ENCODE data around the gene MTARC2.

Gene MTARC2

DNA sequence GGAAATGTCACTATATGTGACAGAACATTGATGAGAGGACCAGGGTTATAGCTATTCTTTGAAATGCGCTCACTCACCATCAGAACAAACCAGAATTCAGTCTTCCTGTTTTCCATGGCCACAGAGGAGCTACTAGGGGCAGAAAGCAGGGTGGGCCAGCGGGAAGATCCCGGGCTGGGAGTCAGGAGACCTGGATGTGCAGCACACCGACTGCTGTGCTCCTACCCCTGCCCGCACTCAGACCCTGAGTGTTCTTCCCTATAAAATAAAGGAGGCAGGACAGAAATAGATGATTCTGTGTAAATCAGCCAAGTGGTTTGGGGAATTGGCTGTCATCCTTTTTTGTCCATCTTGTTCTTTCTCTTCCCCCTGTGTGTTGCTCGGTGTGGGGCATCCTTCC lies 59.6 kb downstream of the MTARC2 start:
- no peak for DNase-seq

DNA sequence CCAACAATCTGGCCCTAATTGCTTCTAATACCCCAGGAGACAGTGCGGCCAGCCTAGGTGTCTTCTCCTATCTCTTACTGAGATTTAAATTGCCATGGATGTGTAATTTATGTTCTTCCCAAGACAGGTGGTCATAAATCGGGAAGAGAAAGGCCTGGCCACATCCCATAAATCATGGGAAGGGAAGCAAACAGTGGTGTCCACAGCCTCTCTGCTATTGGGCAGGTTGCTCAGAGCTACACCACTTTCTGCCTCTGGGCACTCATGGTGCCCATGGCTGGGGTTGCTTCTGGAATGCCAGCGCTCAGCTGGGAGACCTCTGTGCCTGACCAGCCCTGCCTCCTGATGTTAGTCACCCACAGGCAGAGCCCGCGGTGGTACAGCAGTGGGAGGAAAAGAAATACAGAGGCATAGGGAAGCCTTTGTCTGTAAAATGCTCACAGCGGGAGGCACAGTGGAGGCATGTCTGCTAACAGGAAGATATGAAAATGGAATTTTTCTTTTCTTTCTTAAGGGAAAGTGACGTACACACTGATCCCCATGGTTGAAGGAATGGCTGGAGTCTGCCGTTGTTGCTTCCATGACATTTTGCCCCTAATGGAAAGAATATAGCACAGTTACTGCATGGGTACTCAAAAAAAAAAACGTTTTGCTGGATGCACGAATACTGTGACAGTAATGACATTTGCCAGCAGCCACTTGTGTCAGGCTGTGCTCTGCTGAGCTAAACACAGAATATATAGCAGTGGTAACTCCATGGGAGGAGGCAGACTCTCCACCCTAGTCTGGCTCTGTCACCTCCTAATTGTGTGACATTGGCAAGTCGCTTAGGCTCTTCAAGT lies 60.4 kb downstream of the MTARC2 start:
- no peak for DNase-seq

DNA sequence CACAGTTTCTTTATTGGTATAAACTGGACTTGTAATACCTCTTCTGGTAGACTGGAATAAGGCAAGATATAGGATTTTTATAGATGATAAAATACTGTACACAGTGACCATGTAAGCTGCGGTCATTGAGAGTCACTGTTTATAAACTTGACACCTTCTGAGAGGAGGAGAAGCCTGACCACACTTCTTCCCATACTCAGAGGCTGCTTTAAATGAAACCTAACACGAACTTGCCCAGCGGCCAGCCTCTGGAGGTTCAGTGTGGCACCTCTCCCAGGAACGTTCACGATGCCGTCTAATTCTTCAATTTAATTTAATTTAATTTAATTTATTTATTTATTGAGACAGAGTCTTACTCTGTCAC lies 61.0 kb downstream of the MTARC2 start:
- DNase-seq, result no peak

DNA sequence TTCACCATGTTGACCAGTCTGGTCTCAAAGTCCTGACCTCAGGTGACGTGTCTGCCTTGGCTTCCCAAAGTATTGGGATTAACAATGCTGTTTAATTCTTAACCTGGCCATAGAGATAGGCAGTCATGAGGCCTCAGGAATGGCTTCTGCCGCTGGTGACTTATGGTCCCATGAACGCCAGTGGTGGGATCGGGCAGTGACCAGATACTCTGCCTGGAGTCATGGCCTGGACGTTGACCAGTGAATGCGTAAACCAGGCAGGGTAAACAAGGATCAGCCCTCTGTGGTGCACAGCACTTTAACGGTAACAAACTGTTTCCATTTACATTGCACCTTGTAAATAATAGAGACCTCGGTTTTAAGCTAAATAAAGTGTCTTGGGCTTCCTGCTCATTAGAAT lies 61.6 kb downstream of the MTARC2 start:
- no peak for DNase-seq

DNA sequence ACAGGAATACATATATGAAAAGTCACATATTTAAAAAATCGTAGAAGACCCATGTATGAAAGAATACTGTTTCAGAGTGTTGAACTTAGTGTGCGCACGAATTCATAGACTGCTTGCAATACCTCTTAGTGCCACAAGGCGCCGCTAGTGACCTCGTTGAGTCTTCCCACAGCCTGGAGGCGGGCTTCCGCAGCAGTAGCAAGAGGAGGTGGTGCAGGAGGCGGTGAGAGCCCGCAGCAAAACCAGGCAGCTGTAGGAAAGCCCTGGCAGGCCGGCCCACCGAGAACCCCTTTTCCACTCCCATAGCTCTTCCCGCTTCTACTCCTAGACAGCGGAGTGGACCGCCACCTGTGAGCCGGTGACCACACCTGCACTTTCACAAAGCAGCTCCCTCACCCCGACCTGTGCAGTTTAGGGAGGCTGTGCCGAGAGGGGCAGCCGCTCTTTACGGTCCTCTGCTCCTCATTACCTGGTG lies 62.1 kb downstream of the MTARC2 start:
- peak; percentile 67 for DNase-seq

DNA sequence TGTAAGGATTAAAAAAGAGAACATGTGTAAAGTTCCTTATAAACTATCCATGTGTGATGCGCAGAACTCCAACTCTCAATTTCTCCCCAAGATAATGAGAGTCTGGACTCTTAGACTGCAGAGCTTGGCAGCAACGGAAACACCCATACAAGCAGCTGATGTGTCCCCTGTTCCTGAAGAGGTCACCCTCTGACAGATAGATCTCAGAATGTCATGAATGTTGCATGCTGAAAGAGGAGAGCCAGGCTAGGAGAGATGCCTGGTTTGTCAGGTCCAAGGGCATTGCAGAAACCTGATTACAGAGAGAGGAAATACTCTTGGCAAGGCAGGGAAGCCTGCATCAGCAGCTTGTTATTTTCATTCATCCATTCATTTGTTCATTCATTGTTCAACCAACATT lies 62.8 kb downstream of the MTARC2 start:
- DNase-seq, result no peak

DNA sequence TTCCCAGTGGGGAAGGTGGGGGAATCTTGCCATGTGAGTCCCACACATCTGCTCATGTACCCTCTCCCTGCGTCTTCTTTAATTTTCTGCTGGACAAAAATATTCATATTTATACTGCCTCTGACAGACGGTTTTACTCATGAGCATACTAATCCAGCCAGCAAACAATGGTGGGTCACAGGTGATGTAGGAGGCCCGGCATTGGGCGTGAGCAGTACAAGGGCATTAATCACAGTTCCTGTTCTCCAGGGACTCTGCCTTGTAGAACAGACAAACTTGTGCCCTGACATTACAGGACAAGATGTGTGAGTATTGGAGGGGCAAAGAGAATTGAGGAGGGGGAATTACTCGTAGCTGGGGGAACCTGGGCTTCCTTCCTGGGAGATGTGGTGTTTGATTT lies 63.6 kb downstream of the MTARC2 start:
- DNase-seq, result no peak

DNA sequence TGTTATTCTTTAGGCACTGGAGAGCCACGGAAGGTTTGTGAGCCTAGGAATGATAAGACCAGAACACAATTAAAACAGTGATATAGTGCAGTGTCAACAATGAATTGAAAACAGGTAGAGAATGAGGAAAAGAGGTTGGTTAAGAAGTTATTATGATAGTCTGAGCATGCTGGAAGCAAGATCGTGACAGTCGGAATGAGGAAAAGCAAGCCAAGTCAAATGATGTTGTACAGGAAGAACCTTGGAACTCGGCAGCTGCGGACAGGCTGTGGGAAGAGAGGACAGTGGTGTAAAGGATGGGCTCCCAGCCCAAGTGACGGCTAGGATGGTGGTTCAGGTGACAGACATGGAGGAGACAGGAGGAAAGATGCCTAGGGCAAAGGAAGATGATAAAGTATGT lies 64.2 kb downstream of the MTARC2 start:
- DNase-seq, result no peak

DNA sequence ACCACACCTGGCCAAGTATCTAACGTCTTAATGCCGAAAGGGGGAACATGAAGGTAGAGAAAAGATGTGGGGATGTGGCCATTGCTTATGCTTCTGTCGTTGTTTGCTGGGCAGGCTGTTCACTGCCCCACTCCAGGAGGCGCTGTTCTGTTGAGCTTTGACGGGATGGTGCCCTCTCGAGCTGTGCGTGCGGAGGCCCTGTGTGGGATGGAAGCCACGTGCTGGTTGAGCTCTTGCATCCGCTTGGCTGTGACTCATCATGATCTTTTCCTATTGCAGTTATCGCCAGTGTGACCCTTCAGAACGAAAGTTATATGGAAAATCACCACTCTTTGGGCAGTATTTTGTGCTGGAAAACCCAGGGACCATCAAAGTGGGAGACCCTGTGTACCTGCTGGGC lies 64.9 kb downstream of the MTARC2 start:
- no peak for DNase-seq

DNA sequence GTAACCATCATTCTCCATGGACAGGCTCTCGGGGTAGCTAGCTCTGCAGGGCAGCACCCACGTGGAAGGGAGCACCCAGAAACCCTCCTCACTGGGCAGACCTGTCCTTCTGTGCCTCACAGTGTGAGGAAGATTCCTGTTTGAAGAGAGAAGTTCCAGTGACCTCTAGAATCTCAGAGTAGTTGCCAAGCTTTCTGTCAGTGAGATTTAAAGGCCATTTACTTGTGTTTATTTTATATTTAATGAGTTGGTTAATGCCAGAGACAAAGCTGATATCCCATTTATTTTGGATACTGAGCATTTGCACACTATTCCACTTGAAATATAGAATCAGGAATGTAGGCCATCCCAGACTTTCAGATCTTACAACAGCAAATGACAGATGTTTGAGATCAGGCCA lies 67.3 kb downstream of the MTARC2 start:
- no peak for DNase-seq

DNA sequence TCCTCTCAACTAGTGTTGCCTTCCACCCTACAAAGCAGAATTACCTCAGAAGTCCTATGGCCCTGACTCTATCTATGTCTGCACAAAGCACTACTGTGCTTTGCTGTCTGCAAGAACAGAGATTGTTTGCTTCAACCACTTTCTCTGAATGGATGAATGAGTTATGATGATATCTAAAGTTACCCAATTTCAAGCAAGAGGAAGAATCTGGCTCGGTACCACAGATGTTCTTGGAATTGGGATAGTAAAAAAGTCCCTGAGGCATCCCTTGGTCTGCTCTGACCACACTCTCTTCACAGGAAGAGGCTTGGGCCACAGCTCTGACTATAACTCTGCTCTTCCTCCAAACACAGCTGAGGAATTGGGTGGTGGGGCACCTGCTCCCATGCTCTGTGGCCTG lies 69.8 kb downstream of the MTARC2 start:
- DNase-seq, result no peak

DNA sequence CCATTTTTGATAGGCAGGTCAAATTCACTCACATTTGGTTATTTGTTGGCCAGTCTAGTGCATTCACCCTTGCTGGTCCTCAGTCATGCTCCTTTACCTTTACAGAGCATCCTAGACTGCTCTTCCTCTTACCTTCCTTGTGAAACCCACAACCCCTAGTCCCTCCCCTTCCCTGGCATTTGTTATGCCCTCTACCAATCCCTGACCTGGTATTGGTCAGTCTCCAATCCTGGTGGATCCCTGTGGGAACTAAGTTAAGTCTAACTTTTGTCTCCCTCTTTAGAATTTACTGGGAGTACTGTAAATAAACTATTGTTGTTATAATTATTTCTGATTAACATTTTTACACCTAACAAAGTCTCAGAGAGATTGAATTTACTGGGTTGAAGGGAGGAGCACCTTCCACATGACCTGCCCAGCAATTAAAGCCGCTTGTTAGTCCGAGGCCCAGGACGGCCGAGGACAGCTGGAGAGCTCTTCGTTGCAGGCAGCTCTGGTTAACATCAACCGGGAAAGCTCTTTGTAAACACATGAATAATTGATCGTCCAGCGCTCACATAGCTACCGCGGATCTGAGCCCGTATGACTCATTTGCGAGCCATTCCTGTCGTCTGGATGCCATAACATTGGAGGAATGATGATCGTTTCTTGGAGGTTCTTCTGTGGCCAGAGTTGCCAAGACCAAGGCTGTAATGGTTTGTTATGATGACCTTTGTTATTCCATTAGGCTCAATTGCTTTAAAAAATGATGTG lies 70.5 kb downstream of the MTARC2 start:
- DNase-seq, result no peak

DNA sequence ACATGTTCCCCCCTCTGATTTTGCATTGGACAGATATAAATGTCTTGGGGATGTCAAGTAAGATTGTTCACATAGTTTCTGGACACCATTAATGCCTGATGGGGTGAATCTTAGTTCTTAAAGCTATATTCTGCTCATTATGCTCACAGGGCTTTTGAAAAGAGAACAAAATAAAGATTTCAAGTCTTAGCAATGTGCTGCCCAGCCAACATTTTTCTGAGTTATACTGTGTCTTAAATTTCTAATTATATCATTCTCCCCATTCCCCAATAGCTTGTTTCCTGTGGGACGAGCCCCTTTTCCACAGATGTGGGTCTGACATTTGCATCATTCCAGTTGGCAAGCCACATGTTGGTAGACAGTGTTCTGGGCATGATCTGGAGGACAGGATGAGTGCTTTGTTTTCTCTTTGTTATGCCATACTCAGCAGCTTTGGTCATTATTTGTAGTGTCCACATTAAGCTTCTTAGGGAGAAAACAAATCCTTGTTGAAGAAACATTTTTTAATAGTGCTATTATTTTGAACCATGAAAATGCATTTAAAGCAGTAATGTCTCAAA lies 71.4 kb downstream of the MTARC2 start:
- DNase-seq, result no peak

DNA sequence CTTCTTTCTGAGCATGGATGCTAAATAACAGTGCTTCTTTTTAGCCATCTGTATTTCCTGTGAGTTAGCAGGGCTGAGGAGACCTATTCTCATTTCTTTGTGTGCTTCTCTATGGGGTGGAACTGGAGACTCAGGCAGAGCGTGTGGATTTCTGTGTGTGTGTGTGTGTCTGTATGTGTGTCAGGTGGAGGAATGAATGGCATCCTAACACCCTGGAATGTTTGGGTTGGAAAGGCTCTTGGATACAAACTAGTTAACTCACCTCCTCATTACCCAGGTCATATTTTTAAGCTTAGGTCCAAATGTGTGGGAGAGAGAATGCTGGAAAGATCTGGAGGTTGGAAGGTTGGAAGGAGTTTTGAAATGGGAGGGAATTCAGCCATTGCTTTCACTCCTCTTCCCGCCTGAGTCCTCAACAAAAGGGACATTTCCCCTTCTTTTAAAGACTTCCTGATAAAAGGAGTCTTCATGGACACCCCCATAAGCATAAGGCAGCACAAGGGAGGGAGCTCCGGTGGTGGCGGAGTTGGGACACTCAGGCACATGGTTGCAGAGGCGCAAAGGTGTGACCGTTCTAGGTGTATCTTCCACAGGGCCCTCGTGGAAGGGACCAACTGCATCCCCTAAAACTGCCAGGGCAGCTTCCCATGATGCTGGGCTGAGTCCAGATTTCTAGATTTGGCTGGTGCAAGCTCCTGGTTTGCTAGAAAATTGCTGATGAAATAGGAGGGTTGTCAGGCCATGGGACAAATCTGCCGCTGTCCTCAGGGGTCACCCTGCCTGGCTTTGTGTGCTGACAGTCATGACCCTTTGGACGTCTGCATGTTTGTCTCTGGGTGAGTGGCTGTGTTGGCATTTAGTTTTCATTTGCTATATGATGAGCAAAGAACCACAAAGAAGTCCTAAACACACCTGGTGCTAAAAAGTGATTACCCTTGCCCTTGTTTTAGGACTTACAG lies 76.2 kb downstream of the MTARC2 start:
- DNase-seq, result no peak

DNA sequence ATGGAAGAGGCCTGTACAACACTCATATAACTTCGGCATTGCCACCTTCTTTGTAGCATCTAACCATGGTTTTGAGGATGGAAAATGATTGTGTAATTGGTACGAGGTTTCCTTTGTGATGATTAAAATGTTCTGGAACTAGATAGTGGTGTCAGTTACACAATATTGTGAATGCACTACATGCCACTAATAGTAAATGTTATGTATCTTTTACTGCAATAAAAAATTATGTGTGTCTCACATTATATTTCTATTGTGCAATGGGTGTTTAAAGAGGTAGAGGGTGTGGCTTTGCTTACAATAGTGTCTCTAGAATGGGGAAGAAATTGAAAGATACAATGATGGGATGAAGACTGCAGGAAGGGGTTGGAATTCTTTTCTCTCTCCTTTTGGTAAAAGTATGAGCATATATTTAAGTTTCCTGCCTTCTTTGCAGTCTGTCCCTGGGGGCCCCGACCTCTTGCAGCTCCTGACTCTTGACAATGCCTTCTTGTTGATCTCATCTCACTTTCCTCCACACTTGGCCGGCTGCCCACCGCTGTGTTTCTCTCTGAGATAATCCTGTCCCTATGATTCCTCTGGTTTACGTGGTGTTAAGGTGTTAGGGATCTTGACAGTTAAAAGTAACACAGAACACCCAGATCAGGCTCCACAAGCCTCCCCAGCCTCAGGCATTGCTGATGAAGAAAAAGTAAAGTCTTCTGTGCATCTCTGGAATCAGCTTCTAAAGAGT lies 77.9 kb downstream of the MTARC2 start:
- no peak for DNase-seq

DNA sequence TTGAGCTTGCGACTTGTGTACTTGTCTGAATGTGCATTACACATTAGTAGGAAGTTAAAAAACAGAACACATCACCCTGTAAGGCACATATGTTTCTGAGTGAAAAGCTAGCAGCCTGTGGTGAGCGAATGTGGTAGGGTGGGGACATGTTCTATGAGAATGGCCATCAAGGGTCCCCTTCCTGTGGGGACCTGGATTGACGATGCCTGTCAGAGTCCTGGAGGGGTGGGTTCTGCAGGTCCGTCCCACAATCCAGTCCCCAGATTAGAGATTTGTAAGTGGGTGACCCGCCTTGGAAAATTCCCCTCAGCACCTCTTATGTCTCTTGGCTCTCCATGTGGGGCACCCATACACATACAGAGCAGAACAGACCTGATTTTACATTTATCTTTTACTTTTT lies 78.6 kb downstream of the MTARC2 start:
- DNase-seq, result no peak

DNA sequence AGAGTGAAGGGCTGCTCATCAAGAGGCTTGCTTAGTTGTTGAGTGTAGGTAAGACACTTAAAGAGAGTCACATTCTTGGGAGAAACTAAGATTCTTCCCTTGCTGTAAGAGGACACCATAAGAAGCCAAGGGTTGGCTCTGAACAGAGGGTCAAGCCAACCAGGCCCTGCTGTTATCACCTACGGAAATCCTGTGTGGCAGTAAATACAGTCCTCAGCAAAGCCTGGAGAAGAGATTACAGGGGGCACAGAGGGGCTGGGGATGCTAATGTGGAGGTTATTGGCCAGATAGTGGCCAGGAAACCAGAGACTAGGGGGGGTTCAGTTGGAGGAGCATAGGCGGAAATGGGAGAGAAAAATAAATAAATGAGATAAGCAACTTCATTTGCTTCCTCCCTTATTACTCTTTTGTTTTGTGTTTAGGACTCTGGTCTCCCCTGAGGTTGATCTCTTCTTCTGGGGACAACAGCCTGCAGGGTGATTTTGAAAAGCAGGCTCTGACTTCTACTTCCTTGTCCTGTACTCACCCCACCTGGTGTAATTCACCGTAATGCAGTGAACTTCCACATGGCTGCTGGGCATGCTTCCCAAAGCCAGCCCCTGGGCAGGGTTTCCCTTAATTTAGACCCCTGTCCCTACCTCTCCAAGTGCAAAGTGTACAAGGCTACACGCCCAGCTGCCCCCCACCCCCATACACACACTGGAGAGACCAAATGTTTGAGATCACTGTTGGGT lies 79.5 kb downstream of the MTARC2 start:
- no peak for DNase-seq

DNA sequence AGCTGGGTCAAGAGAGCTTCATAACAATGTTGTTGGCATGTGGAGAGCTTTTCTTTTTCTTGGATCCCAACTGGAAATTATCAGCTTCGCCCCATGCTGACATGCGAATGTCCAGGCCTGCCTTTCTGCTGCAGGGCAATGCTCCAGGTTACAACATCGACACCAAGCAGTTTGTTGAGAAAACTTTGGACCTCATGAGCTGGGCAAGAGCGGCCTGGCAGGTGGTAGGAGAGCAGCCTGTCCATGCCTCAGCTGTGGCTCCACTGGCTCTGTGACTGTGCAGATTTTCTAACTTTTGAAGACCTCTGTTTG lies 80.0 kb downstream of the MTARC2 start:
- no peak for DNase-seq

DNA sequence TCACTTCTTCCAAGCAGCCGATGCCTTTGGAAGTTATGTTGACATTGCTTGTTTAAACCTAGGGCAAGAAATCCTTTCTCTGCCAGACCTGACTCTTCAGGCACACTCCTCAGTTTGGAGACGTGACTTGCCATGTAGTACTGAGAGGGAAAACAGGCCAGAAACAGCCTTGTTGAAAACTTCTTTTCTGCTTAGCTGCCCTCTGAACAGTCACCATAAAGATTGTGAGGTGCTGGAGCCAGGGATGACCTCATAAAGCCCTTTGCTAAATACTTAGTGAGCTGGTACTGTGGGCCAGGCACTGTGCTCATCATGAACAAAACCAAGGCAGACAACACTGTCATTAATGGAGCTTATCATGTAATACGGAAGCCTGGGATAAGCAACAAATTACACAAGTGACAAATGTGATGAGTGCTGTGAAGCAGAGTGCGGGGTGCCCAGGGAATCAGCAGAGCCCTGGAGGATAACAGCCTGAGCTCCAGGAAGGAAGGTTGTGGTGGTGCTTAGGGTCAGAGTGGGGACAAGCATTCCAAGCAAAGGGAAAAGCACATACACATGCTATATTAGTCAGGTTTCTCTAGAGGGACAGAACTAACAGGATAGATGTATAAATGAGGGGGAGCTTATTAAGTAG lies 80.9 kb downstream of the MTARC2 start:
- no peak for DNase-seq

DNA sequence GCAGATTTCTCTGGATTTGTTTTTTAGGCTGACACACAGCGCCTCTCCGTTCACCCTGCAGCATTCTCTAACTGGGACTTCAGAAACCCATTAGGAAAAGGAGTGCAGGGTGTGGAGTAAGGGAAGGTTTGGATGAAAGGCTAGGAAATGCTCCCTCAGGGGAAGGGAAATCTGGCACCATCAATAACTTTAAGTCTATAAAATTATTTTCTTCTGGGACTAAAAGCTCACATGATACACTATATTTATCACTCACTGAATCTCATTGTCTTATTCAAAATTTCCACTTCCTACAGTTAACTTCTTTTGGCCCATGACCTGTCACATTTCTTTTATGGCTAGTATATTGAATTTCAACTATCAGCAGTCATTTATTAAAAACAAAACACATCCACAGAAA lies 85.3 kb downstream of the MTARC2 start:
- DNase-seq, result no peak

Data from activated T-cell treated with anti-CD3 and anti-CD28 coated beads, Interleukin-2, amount 50 U/mL, for 1 hour (primary cell).